T-helper 2 cell treated with Interferon-gamma antibody and Interleukin-4, amounts not matched to agents 5 μg/mL and 100 μg/mL, for 36 hours (primary cell): Measurements from ENCODE around the gene CD1B.

Source experiments
- DNase-seq: peaks from one replicate; pipeline ENCODE4 v3.0.0; 2021; ENCODE audit warnings: low spot score
- H3K27ac Mint-ChIP-seq: one replicate; pipeline ENCODE4 v1.8.0; 2021; ENCODE audit warnings: mild to moderate bottlenecking, mixed read lengths
- H3K27me3 Mint-ChIP-seq: one replicate; pipeline ENCODE4 v1.8.0; 2021; ENCODE audit warnings: low read depth, mixed read lengths
- H3K36me3 Mint-ChIP-seq: one replicate; pipeline ENCODE4 v1.8.0; 2021; ENCODE audit warnings: low read depth, mixed read lengths
- H3K4me1 Mint-ChIP-seq: one replicate; pipeline ENCODE4 v1.8.0; 2021; ENCODE audit warnings: low read depth, mixed read lengths
- H3K4me3 Mint-ChIP-seq: one replicate; pipeline ENCODE4 v1.8.0; 2022; ENCODE audit warnings: mild to moderate bottlenecking, moderate library complexity, mixed read lengths
- H3K9me3 Mint-ChIP-seq: one replicate; pipeline ENCODE4 v1.8.0; 2021; ENCODE audit warnings: mixed read lengths

CD1B gene

DNA sequence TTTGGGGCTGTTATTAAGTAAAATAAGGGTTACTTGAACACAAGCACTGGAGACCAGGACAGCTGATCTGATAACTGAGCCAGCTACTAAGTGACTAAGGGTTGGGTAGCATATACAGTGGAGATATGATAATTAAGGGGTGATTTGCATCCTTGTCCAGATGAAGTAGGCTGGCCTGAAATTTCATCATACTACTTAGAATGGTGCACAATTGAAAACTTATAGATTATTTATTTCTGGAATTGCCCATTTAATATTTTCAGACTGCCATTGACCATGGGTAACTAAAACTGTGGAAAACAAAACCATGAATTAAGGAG lies 3.8 kb upstream of the CD1B start:
- peaks cover 10% of the 10 kb centered on the region for H3K27me3 Mint-ChIP-seq
- H3K4me3 Mint-ChIP-seq = no peak overlapping the region
- DNase-seq = no peak
- H3K9me3 Mint-ChIP-seq = peaks cover 7% of the 10 kb centered on the region
- no peak overlapping the region for H3K27ac Mint-ChIP-seq
- peaks cover 8% of the 10 kb centered on the region for H3K4me1 Mint-ChIP-seq
- H3K36me3 Mint-ChIP-seq = no peaks in the 10 kb centered on the region

GRCh38 chr1:158334526-158335212 lies 3.3 kb upstream of the CD1B start:
- Mint-ChIP-seq H3K27me3 (peaks cover 10% of the 10 kb centered on the region), H3K4me3 (no peak overlapping the region), H3K9me3 (peaks cover 7% of the 10 kb centered on the region), H3K4me1 (peaks cover 8% of the 10 kb centered on the region), H3K27ac (no peak overlapping the region), H3K36me3 (no peaks in the 10 kb centered on the region)
- DNase-seq = no peak

GRCh38 chr1:158333405-158334155 lies 2.2 kb upstream of the CD1B start:
- Mint-ChIP-seq H3K4me1 (peaks cover 8% of the 10 kb centered on the region), H3K27me3 (peaks cover 10% of the 10 kb centered on the region), H3K4me3 (peak overlapping the region; percentile 64), H3K36me3 (no peaks in the 10 kb centered on the region), H3K27ac (peak overlapping the region; percentile 19), H3K9me3 (peaks cover 1% of the 10 kb centered on the region)
- no peak for DNase-seq

- H3K27ac Mint-ChIP-seq = no peak overlapping the region
Measured at GRCh38 chr1:158331106-158331425, 265 bp downstream of the CD1B start.

DNA sequence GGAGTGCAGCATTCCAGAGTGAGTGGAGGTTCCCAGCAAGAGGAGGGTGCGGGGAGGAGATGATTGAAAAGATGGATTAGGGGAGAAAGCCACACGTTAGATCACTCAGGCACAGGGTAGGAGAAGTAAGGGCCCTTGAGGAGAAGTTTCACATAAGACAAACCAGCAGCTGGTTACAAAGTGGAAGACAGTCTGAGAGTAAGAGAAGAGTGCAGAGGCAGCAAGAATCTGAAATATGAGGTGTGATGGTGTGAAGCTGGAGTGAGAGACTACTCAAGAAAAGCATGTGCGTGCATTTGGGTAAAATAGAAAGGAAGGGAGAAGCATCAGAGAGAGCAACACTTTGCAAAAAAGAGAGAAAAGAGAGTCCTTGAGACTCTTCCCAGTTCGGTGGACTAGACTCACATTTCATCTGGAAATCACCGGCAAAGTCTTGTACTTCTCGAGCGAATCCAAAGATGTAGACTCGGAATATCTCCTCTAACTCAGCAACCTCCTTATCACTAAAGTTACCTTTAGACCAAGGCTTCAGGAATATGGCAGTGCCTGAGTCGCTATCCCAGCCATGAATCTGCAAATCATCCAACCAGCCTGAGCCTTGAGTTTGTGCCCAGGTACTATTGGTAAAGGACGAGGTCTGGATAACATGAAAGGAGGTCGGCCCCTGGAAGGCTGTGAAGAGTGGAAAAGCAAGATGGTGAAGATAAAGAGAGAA lies 783 bp downstream of the CD1B start:
- Mint-ChIP-seq H3K4me3 (no peak overlapping the region), H3K36me3 (no peaks in the 10 kb centered on the region), H3K4me1 (peaks cover 9% of the 10 kb centered on the region), H3K27ac (no peak overlapping the region), H3K9me3 (no peaks in the 10 kb centered on the region), H3K27me3 (peaks cover 4% of the 10 kb centered on the region)
- DNase-seq = no peak

More at GRCh38 chr1:158331106-158331425, 265 bp downstream of the CD1B start:
- Mint-ChIP-seq H3K27me3 (peaks cover 4% of the 10 kb centered on the region), H3K4me1 (peaks cover 9% of the 10 kb centered on the region), H3K9me3 (no peaks in the 10 kb centered on the region), H3K4me3 (no peak overlapping the region), H3K36me3 (no peaks in the 10 kb centered on the region)
- DNase-seq = no peak

GRCh38 chr1:158329733-158330132 lies 1.6 kb downstream of the CD1B start:
- Mint-ChIP-seq H3K4me1 (peaks cover 6% of the 10 kb centered on the region), H3K27me3 (peaks cover 4% of the 10 kb centered on the region), H3K27ac (no peak overlapping the region), H3K4me3 (no peak overlapping the region), H3K9me3 (no peaks in the 10 kb centered on the region), H3K36me3 (no peaks in the 10 kb centered on the region)
- no peak for DNase-seq

- peaks cover 6% of the 10 kb centered on the region for H3K4me1 Mint-ChIP-seq
- H3K27me3 Mint-ChIP-seq = peaks cover 4% of the 10 kb centered on the region
- H3K9me3 Mint-ChIP-seq = no peaks in the 10 kb centered on the region
- no peak overlapping the region for H3K4me3 Mint-ChIP-seq
- no peak for DNase-seq
- no peak overlapping the region for H3K27ac Mint-ChIP-seq
- no peaks in the 10 kb centered on the region for H3K36me3 Mint-ChIP-seq
Measured at GRCh38 chr1:158329300-158329699, 2.0 kb downstream of the CD1B start.

GRCh38 chr1:158328426-158328825 lies 2.9 kb downstream of the CD1B start:
- Mint-ChIP-seq H3K9me3 (no peaks in the 10 kb centered on the region), H3K27ac (no peak overlapping the region), H3K4me3 (no peak overlapping the region), H3K27me3 (peaks cover 4% of the 10 kb centered on the region), H3K4me1 (peaks cover 4% of the 10 kb centered on the region), H3K36me3 (no peaks in the 10 kb centered on the region)
- no peak for DNase-seq

DNA sequence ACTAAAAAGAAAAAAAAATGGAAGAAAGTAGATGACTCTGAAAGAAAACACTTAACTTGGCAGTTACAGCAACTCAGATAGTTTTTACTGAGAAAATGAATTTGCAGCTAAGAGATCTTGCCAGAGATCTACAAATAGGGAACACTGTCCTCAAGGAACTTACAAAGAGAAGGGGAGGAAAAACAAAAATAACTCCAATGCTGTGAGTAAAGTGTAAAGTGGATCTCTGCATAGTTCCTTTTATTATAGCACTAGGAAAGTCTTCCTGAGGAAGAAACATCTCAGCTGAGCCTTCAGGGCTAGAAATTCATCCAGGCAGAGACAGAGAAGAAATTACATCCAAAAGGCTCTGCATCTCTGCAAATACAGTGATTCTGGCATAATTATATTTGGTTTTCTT lies 3.9 kb downstream of the CD1B start:
- Mint-ChIP-seq H3K36me3 (no peaks in the 10 kb centered on the region), H3K4me1 (peaks cover 1% of the 10 kb centered on the region), H3K27ac (no peak overlapping the region), H3K9me3 (no peaks in the 10 kb centered on the region), H3K4me3 (no peak overlapping the region), H3K27me3 (peaks cover 4% of the 10 kb centered on the region)
- DNase-seq = no peak

- Mint-ChIP-seq H3K27me3 (peaks cover 4% of the 10 kb centered on the region), H3K4me1 (peaks cover 1% of the 10 kb centered on the region), H3K9me3 (no peaks in the 10 kb centered on the region), H3K36me3 (no peaks in the 10 kb centered on the region), H3K27ac (no peak overlapping the region), H3K4me3 (no peak overlapping the region)
- no peak for DNase-seq
Measured at GRCh38 chr1:158324395-158324794, 6.9 kb downstream of the CD1B start.

GRCh38 chr1:158323866-158324265 lies 7.5 kb downstream of the CD1B start:
- Mint-ChIP-seq H3K27me3 (no peaks in the 10 kb centered on the region), H3K36me3 (no peaks in the 10 kb centered on the region), H3K9me3 (no peaks in the 10 kb centered on the region), H3K4me3 (no peak overlapping the region), H3K4me1 (peaks cover 1% of the 10 kb centered on the region), H3K27ac (no peak overlapping the region)
- DNase-seq = no peak

DNA sequence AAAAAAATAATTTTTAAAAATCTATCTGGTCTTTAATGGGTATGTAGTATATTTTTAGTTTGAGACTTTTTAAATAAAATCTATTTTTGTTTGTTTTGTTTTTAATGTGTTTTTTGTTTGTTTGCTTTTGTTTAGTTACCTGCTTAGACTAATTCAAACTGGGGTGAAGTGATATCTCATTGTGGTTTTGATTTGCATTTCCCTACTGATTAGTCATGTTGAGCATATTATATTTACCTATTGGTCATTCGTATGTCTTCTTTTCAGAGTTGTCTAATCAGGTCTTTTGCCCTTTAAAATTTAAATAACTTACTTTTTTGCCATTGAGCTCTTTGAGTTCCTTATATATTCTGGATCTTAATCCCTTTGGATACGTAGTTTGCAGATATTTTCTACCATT lies 20.3 kb downstream of the CD1B start:
- no peaks in the 10 kb centered on the region for H3K36me3 Mint-ChIP-seq
- H3K27me3 Mint-ChIP-seq = no peaks in the 10 kb centered on the region
- DNase-seq = no peak
- no peak overlapping the region for H3K27ac Mint-ChIP-seq
- peaks cover 11% of the 10 kb centered on the region for H3K9me3 Mint-ChIP-seq
- H3K4me3 Mint-ChIP-seq = no peak overlapping the region
- no peaks in the 10 kb centered on the region for H3K4me1 Mint-ChIP-seq

- no peak overlapping the region for H3K4me3 Mint-ChIP-seq
Measured at GRCh38 chr1:158310623-158311022, 20.7 kb downstream of the CD1B start.

DNA sequence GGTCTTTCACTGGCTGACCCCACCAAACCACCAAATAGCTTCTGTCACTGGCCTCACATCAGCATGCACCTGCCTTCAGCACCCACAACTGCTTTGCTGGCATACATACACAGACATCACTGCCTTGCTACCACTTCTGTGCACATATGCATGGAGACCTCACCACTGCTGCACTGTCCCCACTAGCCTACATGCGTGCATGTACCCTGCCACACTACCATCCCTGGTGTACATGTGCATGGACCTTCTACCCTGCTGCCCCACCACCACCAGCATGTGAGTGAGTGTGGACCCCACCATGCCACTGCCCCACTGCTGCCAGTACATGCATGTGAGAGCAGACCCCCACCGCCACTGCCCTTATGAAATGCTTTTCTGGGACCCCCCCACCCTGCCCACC lies 35.5 kb downstream of the CD1B start:
- no peaks in the 10 kb centered on the region for H3K36me3 Mint-ChIP-seq
- H3K27ac Mint-ChIP-seq = no peak overlapping the region
- no peaks in the 10 kb centered on the region for H3K27me3 Mint-ChIP-seq
- H3K9me3 Mint-ChIP-seq = peaks cover 4% of the 10 kb centered on the region
- no peaks in the 10 kb centered on the region for H3K4me1 Mint-ChIP-seq
- no peak overlapping the region for H3K4me3 Mint-ChIP-seq
- no peak for DNase-seq

More at GRCh38 chr1:158310623-158311022, 20.7 kb downstream of the CD1B start:
- Mint-ChIP-seq H3K4me1 (no peaks in the 10 kb centered on the region), H3K27me3 (no peaks in the 10 kb centered on the region), H3K9me3 (peaks cover 11% of the 10 kb centered on the region), H3K27ac (no peak overlapping the region), H3K36me3 (no peaks in the 10 kb centered on the region)
- DNase-seq = no peak
